HS-5 (cell line): ENCODE results near the gene FEN1.

Source experiments
- DNase-seq: peaks from one replicate; pipeline ENCODE4 v3.0.0-alpha.2; 2012; ENCODE audit warnings: low read depth

The FEN1 gene

DNA sequence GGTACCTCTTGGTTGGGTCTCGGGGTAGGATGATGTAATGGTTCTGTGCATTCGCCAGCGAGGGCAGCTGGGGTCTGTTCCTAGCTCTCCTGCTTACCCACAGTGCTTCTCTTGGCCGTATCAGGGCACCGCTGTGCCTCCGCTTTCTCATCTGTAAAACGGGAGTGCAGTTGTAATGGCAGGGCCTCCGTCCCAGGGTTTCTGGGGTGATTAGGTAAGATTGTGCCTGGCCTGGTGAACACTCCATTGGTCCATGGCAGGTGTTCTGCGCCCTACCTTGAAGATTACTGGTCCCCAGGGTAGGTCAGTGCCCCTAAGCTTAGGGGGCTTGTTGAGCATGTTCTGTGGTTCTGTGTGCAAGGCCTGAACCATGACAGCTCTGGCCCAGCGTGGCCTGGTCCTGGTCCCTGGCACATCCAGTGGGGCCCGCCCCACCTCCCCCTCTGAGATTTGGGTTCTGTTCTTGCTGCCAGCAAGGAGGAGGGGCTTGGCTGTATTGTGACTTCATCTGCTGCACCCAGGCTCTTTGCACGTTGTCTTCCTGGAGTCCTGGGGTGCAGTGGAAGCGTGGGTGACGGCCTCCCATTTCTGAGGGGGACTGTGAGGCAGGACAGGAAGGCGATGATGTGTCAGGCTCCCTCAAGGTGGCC, 35.4 kb upstream of the FEN1 start:
- no peak for DNase-seq

DNA sequence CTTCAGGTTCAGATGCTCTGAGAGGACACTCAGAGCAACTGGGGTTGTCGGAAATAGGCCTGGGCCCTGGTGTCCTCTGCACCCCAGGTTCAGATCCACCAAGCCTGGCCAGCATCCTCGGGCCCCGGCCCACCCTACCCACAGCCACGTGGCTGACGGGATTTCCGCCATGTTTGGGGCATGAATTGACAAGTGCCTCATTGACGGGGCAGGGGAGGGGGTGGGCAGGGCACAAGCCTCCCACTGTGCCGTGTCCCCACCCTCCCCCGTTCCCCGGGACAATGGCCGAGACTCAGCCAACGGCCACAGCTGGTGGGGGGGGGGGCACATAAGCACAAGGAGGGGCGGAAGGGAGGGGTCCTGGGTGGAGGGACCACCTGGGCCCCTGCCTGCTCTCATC, 31.8 kb upstream of the FEN1 start:
- DNase-seq, result no peak

DNA sequence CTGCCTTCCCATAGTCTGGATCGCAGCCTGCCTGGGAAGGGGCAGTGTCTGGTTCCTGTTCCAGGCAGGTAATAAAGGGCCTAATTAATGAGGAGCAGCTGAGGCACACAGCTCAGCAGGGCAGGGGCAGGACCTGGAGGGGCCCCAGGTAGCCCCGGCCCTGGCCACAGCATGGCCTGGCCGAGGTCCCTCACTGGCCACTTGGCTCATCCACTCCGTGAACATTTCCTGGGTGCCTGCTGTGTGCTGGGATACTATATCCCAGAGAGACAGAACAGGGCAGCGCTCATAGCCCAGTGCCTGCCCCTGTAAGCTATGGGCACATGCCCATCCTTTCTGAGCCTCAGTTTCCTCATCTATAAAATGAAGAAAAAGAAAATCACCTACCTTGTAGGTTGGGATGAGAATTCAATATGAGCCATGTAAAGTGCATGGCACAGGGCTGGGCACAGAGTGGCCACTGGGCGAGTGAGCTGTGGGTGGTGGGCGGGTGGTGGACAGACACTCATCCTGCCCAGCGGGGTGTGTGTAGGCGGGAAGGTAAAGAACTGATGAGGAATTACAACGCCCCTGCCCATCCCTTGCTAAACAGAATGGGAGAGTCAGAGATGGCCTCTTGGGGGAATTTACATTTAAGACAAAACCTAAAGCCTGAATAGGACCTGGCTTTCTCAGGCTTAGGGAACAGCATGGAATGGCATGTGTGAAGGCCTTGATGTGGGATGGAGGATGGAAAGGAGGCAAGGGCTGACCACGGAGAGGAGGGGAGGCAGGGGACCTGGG, 31.1 kb upstream of the FEN1 start:
- no peak for DNase-seq

DNA sequence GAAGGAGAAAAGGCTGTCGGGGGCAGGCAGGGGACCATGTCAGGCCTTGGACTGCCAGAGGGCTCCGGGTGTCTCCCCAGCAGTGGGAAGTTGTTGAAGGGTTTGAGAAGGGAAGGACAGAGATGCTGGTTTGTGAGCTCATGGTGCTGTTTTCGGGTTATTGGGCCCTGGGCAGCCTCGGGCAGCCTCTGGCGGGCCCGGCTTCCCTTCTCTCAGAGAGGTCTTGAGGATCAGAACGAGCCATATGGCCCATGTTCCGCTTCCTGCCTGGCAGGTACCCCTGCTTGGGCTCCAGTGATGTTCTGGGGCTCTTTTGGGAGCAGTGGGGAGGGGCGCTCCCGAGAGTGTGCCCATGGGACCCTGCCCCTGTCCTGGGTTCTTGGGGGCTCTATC, 30.5 kb upstream of the FEN1 start:
- DNase-seq, result no peak

DNA sequence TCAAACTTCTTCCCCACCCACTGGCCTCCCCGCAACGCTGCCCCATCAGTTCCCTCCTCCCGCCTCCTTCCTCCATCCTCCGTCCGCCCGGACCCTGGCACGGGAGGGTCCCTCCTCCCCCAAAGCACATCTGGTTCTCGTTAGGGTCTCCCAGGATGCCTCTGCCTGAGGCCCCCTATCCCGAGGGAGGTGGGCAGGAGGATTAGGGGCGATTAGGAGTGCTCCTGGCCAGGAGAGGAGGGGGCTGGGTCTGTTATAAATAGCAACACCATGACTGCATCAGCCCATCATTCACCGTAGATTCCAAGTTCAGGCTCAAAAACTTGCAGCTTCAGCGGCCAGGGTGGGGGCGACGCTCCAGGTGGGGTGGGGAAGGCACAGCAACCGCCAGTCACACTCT, 29.9 kb upstream of the FEN1 start:
- no peak for DNase-seq

DNA sequence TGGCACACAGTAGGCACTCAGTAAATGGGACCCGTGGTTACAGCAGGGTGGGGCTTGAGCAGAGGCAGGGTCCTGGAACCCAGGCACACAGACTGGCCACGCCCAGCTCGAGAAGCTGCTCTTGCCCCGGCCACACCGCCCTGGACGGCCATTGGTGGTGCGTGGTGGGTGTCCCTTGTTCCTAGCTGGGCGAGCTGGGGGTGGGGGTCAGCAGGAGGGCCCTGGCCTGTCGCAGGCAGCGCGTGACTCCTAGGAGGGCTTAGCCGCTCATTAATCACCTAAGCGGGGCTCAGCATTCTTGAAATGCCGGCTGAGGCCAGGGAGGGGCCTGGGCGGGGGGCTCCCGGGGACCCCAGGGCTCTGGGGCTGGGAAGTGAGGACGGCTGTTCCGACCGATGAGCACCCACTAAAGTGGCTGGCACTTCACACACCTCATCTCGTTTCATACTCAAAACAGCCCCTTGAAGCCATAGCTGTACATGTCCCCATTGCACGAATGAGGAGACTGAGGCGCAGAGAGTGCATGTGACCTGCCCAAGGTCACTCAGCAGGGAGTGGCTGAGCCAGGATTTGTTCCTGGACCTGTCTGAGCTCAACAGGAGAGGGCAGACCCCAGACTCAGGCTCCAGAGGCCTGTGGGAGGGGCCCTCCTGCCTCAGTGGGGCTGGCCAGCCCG, 28.6 kb upstream of the FEN1 start:
- no peak for DNase-seq

DNA sequence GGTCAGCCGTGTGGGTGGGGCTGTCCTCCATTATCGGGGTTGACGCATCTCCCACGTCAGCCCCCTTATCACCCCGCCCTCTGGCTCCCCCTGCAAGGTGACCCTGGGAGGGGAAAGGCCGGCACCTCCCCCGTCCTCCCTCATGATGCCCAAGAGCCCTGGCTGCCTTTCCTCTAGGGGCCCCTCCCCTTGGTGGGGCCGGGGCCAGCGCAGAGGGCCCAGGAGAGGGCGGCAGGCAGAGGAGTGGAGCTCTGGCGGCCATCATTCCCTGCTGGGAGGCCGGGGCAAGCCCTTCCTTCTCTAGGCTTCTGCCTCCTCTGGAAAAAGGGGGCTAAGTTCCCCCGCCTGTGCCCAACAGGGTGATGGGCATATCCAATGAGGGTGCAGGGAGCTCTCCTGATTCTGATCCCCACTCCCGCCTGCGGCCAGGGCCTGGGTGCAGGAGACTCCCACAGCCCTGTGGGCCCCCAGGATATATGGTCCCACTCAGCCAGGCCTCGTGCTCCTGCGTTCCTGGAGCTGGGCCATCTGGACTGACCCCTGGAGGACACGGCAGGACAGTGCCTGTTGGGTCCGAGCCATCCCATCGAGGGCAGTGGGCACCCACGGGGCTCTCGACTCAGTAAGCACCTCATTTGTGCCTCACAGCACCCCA, 28.0 kb upstream of the FEN1 start:
- no peak for DNase-seq

DNA sequence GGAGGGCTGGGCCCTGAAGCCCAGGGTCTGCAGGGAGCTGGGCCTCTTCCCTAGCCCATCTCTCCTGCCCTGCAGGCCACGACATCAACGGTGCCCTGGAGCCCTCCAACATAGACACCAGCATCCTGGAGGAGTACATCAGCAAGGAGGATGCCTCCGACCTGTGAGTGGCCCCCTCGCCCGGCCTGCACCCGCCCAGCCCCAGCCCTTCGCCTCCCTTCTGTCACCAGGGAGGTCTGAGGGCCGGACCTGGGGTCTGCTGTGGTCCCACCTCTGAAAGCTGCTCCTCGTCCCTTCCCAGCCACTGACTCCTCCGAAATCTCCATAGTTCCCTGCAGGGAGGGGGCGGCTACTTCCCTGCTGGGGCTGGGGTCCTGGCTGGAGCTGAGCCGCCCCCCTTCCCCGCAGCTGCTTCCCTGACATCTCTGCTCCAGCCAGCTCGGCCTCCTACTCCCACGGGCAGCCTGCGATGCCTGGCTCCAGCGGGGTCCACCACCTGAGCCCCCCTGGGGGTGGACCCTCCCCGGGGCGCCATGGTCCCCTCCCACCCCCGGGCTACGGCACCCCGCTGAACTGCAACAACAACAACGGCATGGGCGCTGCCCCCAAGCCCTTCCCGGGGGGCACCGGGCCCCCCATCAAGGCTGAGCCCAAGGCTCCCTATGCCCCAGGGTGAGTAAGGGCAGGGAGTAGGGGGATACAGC, 27.0 kb upstream of the FEN1 start:
- DNase-seq, result no peak

DNA sequence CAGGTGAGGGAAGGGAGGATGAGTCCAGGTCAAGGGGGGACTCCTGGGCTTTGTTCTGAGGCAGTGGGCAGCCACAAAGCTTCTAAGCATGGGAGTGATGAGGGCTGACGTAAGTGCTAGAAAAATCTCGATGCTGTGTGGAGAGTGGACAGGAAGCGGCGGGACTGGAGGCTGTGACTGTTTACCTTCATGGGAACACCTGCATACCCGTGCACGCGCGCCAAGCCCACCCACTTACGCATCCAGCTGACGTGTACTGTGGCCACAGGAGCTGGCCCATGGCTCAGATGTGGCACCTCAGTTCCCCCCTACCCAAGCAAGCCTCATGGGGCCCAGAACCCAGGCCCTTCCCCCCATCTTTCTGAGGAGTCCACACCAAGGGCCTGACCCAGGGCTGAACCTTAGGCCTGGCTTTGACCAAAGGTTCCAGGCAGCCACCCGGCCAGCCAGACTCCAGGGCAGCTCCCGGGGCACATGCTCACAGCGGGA, 26.3 kb upstream of the FEN1 start:
- no peak for DNase-seq

DNA sequence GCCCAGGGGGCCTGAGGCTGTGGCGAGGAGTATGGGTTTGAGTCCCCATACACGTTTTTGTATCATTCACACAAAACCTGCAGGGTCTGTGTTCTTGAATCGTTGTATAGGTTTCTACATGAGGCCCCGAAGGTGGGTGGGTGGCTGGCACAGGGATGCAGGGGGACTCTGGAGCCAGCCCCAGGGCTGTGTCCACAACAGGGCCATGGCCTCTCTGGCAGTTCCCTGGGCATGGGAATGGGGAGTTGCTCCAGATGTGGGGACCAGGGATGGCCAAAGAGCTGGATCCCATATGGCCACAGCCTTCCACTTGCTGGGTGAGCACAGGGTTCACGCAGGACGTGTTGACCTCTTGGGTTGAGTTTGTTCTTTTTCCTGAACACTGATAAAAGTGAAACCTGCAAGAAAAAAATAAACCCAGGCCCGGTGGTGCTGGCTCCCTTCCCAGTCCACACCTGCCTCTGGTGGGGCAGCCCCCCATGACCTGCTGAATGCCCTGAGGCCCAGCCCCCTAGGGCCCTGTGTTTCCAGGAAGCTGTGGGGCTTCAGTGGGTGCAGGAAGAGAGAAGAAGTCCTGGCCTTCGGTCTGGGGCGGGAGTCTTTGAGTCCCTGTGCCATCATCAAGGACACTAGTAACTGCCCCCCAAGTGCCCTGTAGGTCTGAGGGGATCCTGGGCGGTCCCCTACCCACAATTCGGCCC, 24.2 kb upstream of the FEN1 start:
- DNase-seq, result no peak

DNA sequence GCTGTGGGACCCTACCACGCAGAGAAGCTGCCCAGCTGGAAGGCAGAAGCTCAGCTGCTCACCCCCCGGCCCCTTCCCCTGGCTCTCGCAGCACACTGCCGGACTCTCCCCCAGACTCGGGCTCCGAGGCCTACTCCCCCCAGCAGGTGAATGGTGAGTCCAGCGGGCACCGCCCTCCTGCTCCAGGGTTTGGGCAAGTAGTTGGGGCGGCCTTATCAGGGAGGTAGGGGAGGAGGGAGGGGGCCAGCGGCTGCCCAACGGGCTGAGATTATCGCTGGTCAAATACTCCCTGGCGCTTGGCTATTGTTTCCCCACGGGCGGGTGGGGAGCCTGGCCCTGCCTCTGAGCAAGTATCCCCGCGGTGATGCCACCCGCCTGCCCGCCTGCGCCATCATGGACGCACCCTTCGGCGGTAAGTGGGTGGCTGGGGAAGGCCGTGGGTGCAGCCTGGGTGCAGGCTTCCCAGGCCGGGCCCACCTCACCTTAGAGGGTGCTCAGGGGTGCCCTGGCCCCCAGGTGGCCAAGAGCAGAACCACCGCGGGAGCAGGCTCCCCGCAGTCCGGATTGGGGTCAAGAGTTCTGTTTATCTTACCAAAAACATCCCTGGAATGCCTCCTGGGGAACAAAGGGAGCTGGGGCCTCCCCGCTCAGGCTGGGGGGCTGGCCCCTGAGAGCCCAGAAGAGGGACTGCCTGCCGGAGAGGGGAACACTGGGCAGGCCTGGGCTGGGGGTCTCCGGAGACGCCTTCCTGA, 23.4 kb upstream of the FEN1 start:
- DNase-seq, result no peak

DNA sequence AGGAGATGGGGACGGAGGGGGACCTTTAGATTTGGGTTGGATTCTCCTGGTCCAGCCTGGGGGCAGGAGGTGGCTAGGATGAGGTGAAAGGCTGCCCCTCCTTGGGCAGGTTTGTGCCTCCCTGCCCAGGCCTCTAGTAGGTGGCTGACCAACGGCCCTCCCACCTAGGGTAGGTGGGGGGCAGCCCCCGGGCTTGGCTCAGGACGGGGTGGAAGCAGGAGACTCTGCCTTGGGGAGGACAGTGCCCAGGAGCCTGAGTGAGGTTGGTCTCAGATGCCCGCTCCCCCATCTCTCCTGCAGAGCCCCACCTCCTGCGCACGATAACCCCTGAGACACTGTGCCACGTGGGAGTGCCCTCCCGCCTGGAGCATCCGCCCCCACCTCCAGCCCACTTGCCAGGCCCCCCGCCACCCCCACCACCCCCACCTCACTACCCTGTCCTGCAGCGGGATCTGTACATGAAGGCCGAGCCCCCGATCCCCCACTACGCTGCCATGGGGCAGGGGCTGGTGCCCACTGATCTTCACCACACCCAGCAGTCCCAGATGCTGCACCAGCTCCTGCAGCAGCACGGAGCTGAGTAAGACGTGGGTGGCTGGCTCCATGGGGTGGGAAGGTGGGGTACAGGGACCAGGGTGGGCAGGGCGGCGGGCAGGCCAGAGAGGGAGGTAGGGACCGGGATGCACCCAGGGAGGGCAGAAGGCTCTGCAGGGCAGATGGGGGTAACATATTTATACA, 22.6 kb upstream of the FEN1 start:
- no peak for DNase-seq

DNA sequence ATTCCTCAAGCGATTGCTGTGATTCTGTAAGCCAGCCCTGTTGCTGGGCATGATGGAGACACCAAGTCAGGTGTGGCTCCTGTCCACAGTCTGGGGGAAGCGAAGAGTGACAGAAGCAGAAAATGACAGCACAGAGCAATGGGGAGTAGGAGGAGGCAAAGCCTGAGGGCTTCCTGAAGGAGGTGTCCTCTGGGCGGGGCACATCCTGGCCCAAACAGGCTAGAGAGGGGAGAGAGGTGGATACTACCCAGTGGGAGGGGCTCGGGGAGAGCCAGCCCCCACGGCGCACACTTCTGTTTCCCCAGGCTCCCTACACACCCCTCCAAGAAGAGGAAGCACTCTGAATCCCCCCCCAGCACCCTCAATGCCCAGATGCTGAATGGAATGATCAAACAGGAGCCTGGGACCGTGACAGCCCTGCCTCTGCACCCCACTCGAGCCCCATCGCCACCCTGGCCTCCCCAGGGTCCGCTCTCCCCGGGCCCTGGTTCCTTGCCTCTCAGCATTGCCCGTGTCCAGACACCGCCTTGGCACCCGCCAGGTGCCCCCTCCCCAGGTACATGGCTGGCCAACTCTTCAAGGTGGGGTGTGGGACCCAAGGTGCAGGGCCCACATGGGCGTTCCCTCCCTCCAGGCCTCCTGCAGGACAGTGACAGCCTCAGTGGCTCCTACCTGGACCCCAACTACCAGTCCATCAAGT, 21.4 kb upstream of the FEN1 start:
- DNase-seq, result no peak

DNA sequence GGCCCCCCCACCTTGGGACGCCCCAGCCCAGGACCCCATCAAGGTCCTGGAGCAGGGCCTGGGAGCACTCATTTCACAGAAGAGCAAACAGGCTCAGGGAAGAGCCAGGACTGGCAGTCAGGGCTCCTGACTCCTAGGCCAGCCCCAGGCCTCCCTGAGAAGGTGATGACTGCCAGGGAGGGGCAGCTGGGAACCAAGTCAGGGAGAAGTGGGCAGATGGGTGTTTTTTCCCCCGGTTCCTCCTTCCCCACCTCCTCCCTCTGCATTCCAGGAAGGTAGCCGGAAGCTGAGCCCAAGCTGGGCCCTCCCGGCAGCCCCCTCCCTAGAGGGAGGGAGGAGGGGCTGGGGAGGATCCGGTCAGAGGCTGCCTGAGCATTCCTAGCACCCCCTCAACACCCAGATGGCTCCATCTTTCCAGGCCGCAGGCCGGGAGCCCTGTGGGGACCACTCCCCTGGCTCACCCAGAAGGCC, 20.7 kb upstream of the FEN1 start:
- DNase-seq, result no peak

DNA sequence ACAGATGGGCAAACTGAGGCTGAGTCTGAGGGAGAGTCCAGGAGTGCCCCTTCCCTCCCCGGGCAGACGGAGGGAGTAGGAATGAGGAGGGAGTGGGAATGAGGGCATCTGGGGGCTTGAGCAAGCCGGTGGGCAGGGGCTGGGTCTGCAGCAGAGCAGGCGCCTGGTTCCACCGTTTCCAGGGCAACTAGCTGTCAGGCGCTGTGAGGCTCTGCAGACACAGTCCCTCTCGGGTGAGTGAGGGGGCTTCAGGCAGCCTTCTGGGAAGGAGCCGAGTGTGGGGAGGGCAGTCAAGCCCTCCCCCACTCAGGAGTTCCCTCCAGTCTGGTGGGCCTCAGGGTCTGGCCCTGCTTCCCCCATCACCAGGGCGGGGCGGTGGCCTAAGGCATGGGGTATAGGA, 19.4 kb upstream of the FEN1 start:
- DNase-seq, result no peak

DNA sequence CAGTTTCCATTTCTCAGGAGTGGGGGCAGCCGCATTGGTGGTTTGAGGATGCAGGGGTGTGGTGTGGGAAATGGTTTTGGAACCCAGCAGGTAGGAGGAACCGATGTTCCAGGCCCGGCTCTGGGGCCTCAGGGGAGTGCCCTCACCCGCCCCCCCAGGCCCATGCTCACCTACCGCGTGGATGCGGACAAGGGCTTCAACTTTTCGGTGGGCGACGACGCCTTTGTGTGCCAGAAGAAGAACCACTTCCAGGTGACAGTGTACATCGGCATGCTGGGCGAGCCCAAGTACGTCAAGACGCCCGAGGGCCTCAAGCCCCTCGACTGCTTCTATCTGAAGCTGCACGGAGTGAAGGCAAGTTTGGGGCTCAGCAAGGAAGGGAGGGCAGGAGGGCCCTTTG, 18.9 kb upstream of the FEN1 start:
- DNase-seq, result no peak

DNA sequence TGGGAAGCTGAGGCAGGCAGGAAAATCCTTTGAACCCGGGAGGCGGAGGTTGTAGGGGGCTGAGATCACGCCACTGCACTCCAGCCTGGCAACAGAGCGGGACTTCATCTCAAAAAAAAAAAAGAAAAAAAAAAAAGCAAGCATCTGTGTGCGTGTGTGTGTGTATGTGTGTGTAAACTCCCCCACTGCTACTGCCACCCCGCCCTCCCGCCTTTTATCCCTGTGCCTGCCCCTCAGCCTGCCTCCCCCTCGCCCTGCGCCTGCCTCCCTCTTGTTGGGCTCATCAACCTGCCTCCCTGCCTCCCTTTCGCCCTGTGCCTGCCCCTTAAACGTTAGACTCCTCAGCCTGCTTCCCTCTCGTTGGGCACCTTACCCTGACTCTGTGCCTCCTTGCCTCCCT, 18.3 kb upstream of the FEN1 start:
- no peak for DNase-seq

DNA sequence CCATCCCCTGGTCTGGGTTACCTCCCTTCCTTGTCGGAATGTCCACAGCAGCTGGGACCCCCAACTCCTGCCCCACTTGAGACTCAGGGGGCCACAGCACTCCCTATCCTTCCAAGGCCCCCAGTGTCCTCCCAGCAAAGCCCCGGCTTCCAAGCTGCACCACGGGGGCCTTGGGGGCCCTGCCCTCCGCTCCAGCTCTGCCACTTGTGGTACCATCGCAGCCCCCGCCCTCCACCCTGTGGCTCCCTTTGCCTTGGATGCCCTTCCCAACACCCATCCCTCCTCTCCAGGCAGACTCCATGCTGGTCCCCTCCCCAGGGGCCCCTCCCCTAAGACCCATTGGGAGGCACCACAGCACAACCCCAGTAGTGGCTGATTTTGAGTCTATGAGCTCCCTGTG, 17.6 kb upstream of the FEN1 start:
- DNase-seq, result no peak
